ENCODE data around the gene RETREG3.
"Not testable (repeated sequence)": the region's sequence is repeated elsewhere in the genome, so short reads cannot be mapped to it uniquely, and the experiment has no call there.

RETREG3 gene

GRCh38 chr17:42560246-42560645, 48.9 kb downstream of the RETREG3 start:
- no peak for TF ChIP-seq GATA1 (IDR thresholded peaks at IDR 0.05; ENCODE audit: low read depth, low read length)
- no peak for TF ChIP-seq POLR2A (IDR thresholded peaks at IDR 0.05; ENCODE audit: low read length)
- DNase-seq: no peak

- no peak for DNase-seq
- TF ChIP-seq POLR2A (IDR thresholded peaks at IDR 0.05; ENCODE audit: low read length) (no peak), GATA1 (IDR thresholded peaks at IDR 0.05; ENCODE audit: low read depth, low read length) (no peak)
Measured at GRCh38 chr17:42559075-42559474, 50.1 kb downstream of the RETREG3 start.

DNA sequence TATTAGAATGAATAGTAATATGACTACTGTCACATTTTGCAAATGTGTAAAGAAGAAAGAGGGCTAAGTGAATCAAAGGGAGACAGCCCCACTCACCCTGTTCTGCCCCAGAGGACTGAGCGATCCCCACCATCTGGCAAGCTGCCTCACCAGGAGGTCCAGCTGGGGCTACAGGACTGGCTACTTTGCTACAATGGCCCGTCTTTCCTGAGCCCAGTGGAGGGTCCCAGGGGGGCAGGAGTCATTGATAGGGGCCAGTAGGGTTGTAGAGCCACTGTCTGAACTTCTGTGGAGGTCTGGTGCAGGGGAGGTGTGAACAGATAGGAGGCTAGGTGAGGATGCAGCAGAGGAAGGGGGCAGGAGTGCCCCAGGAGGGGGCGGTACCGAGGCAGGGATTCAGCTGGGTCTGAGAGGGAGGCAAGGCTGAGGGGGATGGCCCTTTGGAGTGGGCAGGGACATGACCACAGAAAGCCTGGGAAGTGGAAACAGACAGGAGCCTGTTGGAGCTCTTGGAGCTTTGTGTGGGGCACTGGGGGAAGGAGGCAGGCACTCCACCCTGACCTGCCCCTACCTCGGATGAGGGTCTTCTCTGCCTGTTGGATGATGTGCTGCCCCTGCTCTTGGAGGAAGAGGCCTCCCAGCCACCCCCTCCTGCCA, 53.1 kb downstream of the RETREG3 start:
- DNase-seq: not testable (repeated sequence)

DNA sequence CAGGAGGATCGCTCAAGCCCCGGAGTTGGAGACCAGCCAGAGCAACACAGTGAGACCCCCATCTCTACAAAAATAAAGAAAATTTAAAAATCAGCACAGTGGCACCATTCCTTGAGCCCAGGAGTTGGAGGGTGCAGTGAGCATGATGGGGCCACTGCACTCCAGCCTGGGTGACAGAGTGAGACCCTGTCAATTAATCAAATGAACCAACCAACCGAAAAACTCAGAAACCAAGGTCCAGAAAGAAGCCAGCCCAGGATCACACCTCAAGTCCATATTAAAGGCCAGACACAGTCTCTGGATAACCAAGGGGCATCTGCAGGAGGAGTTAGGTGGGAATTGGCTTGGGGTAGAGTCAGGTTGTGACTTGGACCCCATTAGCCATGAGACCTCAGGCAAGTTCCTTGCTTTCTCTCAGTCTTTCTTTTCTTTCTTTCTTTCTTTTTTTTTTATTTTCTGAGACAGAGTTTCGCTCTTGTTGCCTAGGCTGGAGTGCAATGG, 54.0 kb downstream of the RETREG3 start:
- TF ChIP-seq GATA1 (IDR thresholded peaks at IDR 0.05; ENCODE audit: low read depth, low read length) (no peak), POLR2A (IDR thresholded peaks at IDR 0.05; ENCODE audit: low read length) (peak; percentile 25)
- no peak for DNase-seq

- DNase-seq: peak; percentile 71 to 72
- TF ChIP-seq GATA1 (IDR thresholded peaks at IDR 0.05; ENCODE audit: low read depth, low read length) (no peak), POLR2A (IDR thresholded peaks at IDR 0.05; ENCODE audit: low read length) (peak; percentile 54)
Measured at GRCh38 chr17:42554250-42555121, 54.7 kb downstream of the RETREG3 start.

DNA sequence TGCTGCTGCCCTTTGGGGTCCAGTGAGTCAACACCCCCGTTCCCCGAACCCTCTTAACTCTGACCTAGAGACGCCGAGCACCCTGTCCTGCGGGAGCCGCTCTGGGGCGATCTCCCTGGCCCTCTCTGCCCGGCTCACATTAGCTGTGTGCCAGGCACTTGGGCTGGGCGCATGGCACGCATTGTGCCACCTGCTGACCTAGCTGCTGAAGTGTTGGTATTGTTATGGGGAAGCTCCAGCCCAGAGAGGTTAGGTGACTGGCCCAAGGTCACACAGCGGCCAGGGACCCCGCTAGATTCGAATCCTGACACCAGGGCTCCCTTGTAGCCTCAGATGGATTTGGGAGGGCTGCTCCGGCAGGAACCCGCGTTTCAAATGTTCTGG, 55.3 kb downstream of the RETREG3 start:
- TF ChIP-seq POLR2A (IDR thresholded peaks at IDR 0.05; ENCODE audit: low read length) (no peak), GATA1 (IDR thresholded peaks at IDR 0.05; ENCODE audit: low read depth, low read length) (no peak)
- DNase-seq: no peak

DNA sequence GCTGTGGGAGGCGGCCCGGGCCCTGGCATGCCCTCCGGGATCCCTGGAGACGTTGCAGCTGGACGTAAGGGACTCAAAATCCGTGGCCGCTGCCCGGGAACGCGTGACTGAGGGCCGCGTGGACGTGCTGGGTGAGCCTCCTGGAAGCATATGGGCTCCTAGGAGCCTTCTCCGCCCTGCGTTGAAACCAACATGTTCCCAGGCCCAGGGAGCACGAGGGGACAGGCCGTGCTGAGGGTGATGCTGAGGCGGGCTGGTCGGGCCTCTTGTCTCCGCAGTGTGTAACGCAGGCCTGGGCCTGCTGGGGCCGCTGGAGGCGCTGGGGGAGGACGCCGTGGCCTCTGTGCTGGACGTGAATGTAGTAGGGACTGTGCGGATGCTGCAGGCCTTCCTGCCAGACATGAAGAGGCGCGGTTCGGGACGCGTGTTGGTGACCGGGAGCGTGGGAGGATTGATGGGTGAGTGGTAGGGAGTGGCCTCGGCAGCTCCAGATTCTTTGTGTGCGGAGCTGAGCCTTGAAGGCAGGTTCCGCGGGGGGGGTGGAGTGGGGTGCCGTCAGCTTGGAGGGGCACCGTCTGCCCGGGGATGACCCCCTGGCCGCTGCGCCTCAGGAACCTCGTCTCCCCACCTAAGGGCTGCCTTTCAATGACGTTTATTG, 55.9 kb downstream of the RETREG3 start:
- no peak for TF ChIP-seq GATA1 (IDR thresholded peaks at IDR 0.05; ENCODE audit: low read depth, low read length)
- no peak for TF ChIP-seq POLR2A (IDR thresholded peaks at IDR 0.05; ENCODE audit: low read length)
- peak in 1 of 2 experiments; percentile 29 for DNase-seq

DNA sequence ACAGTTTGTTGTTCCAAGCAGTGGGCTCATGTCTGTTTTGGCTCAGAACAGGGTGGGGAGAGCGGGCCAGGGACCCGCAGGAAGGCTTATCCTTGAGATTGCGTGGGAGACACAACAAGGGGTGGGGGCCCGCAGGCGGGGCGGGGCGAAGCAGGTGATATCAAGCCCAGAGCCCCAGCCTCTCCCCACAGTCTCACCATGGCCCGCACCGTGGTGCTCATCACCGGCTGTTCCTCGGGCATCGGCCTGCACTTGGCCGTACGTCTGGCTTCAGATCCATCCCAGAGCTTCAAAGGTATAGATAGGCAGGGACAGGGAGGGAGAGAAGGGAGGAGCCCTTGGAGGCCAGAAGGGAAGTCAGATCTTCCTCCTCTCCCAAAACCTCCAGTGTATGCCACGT, 56.4 kb downstream of the RETREG3 start, which contains the start of gene HSD17B1:
Gene HSD17B1 (plus strand): TSS at position 188 of the 400 bp plus-strand sequence. CDS start 11 bp downstream, at position 199.
- not testable (repeated sequence) for DNase-seq

GRCh38 chr17:42548993-42549755, 60.0 kb downstream of the RETREG3 start:
- DNase-seq: no peak
- no peak for TF ChIP-seq GATA1 (IDR thresholded peaks at IDR 0.05; ENCODE audit: low read depth, low read length)
- no peak for TF ChIP-seq POLR2A (IDR thresholded peaks at IDR 0.05; ENCODE audit: low read length)

- TF ChIP-seq GATA1 (IDR thresholded peaks at IDR 0.05; ENCODE audit: low read depth, low read length) (no peak), POLR2A (IDR thresholded peaks at IDR 0.05; ENCODE audit: low read length) (no peak)
- peak; percentile 57 to 70 for DNase-seq
Measured at GRCh38 chr17:42548070-42548837, 60.9 kb downstream of the RETREG3 start.

- no peak for TF ChIP-seq POLR2A (IDR thresholded peaks at IDR 0.05; ENCODE audit: low read length)
- no peak for TF ChIP-seq GATA1 (IDR thresholded peaks at IDR 0.05; ENCODE audit: low read depth, low read length)
- DNase-seq: no peak
Measured at GRCh38 chr17:42547698-42548069, 61.5 kb downstream of the RETREG3 start.

DNA sequence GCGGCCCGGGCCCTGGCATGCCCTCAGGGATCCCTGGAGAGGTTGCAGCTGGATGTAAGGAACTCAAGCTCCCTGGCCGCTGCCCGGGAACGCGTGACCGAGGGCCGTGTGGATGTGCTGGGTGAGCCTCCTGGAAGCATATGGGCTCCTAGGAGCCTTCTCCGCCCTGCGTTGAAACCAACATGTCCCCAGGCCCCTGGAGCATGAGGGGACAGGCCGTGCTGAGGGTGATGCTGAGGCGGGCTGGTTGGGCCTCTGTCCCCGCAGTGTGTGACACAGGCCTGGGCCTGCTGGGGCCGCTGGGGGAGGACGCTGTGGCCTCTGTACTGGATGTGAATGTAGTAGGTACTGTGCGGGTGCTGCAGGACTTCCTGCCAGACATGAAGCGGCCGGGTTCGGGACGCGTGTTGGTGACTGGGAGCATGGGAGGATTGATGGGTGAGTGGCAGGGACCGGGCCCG, 62.1 kb downstream of the RETREG3 start:
- DNase-seq: no peak
- no peak for TF ChIP-seq GATA1 (IDR thresholded peaks at IDR 0.05; ENCODE audit: low read depth, low read length)
- peak; percentile 14 for TF ChIP-seq POLR2A (IDR thresholded peaks at IDR 0.05; ENCODE audit: low read length)

DNA sequence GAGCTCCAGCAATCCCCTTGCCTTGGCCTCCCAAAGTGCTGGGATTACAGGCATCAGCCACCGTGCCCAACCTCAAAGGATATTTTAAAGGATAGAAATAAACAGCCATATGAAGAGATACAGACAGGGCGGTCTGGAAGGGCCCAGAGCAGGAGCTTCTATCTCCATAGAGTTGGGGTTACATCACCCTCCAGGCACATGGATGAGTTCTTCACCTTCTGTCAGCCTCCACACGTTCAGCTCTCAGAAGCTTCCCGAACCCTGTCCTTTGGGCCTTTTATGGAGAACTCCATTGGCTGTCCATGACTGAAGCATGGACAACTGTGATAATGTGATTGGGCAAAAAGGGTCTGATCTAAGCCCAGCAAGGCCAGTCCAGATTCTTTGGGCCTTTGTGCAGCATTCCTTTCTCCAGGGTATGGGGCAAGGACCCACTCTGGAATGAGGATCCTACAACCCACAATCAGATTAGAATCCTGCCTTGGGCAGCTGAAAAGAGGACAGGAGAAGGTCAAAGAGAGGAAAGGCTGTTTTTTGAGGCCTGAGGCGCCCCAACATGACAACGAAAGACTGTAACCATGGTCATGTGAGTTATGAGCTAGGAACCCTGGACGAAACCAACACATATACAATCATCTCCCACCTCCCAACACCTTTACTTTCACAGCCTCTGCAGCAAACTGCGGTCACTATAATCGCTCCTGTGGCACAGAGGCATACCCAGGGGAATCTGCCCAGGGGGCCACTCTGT, 63.2 kb downstream of the RETREG3 start:
- DNase-seq: not testable (repeated sequence)

Measured in erythroblast (primary cell).